HG02973 (cell line): ENCODE measurements around the gene GRIK1.
"Not testable (repeated sequence)": the region's sequence is repeated elsewhere in the genome, so short reads cannot be mapped to it uniquely, and the experiment has no call there.

ENCODE experiments used
- ATAC-seq: cut with Tn5 transposase; IDR thresholded peaks from one replicate; pipeline ENCODE4 v1.9.1; 2021; ENCODE audit warnings: moderate library complexity; ENCODE audit not compliant: unreplicated experiment

The GRIK1 gene

GRCh38 chr21:29939924-29940275 is at the start of gene GRIK1:
TSS of gene GRIK1 (minus strand) at chr21:29939996.
- no peak for ATAC-seq

- no peak for ATAC-seq
Observed at GRCh38 chr21:29987762-29988161, 48.0 kb upstream of the GRIK1 start.

- ATAC-seq: no peak
Observed at GRCh38 chr21:29985866-29986265, 46.1 kb upstream of the GRIK1 start.

- no peak for ATAC-seq
Observed at GRCh38 chr21:29979043-29979442, 39.2 kb upstream of the GRIK1 start.

GRCh38 chr21:29975776-29976175 is 36.0 kb upstream of the GRIK1 start:
- ATAC-seq: no peak

- no peak for ATAC-seq
Observed at GRCh38 chr21:29973258-29973657, 33.5 kb upstream of the GRIK1 start.

GRCh38 chr21:29961291-29962027 is 21.7 kb upstream of the GRIK1 start:
- ATAC-seq: no peak

GRCh38 chr21:29958551-29958950 is 18.8 kb upstream of the GRIK1 start:
- ATAC-seq: no peak

- not testable (repeated sequence) for ATAC-seq
Observed at GRCh38 chr21:29958035-29958434, 18.2 kb upstream of the GRIK1 start.

- ATAC-seq: no peak
Observed at GRCh38 chr21:29953690-29954089, 13.9 kb upstream of the GRIK1 start.

- ATAC-seq: no peak
Observed at GRCh38 chr21:29953072-29953471, 13.3 kb upstream of the GRIK1 start.

- no peak for ATAC-seq
Observed at GRCh38 chr21:29951911-29952310, 12.1 kb upstream of the GRIK1 start.

- ATAC-seq: no peak
Observed at GRCh38 chr21:29949991-29950390, 10.2 kb upstream of the GRIK1 start.

- no peak for ATAC-seq
Observed at GRCh38 chr21:29947119-29947518, 7.3 kb upstream of the GRIK1 start.

GRCh38 chr21:29943885-29944284 is 4.1 kb upstream of the GRIK1 start:
- ATAC-seq: no peak

- ATAC-seq: no peak
Observed at GRCh38 chr21:29942034-29942433, 2.2 kb upstream of the GRIK1 start.

GRCh38 chr21:29940991-29941390 is 1.2 kb upstream of the GRIK1 start:
- no peak for ATAC-seq

- ATAC-seq: no peak
Observed at GRCh38 chr21:29940361-29940760, 565 bp upstream of the GRIK1 start.

GRCh38 chr21:29939104-29939923 is 482 bp downstream of the GRIK1 start:
- ATAC-seq: no peak

- no peak for ATAC-seq
Observed at GRCh38 chr21:29938776-29939103, 1.1 kb downstream of the GRIK1 start.

GRCh38 chr21:29933088-29933487 is 6.7 kb downstream of the GRIK1 start:
- ATAC-seq: no peak

- no peak for ATAC-seq
Observed at GRCh38 chr21:29928537-29928936, 11.3 kb downstream of the GRIK1 start.

GRCh38 chr21:29920938-29921337 is 18.9 kb downstream of the GRIK1 start:
- no peak for ATAC-seq
